Activated B cell treated with CpG ODN at 0.5 μM for 24 hours (primary cell): ENCODE results near the gene PHAX. TPM values are rescaled to one million over a fixed set of nuclear protein-coding genes. Genes with fewer than 3 reads are reported as not detected.
"Not testable (repeated sequence)": the region's sequence is repeated elsewhere in the genome, so short reads cannot be mapped to it uniquely, and the experiment has no call there.

Experiments used
- ATAC-seq: fragments of 200-7000 bp; cut with Tn5 transposase; one replicate; pipeline ENCODE4 v1.10.0; 2021; ENCODE audit warnings: low read depth, mild to moderate bottlenecking, moderate library complexity
- CTCF ChIA-PET: fragments of 350-600 bp; sonication (Branson Sonifier 250); formaldehyde crosslinking; loops from one replicate; lab custom pipeline; 2021; ENCODE audit warnings: antibody characterized with exemption; lab: Charles Lee
- POLR2A ChIA-PET: fragments of 350-600 bp; sonication (Branson Sonifier 250); formaldehyde crosslinking; loops from one replicate; lab custom pipeline; 2021; ENCODE audit warnings: antibody characterized with exemption; lab: Charles Lee
- DNase-seq: peaks from one replicate; pipeline ENCODE4 v3.0.0; 2022
- H3K27ac Mint-ChIP-seq: one replicate; pipeline ENCODE4 v1.8.0; 2020; ENCODE audit warnings: mixed read lengths
- H3K27me3 Mint-ChIP-seq: one replicate; pipeline ENCODE4 v1.8.0; 2021; ENCODE audit warnings: mixed read lengths
- H3K36me3 Mint-ChIP-seq: one replicate; pipeline ENCODE4 v1.8.0; 2021; ENCODE audit warnings: low read depth, mixed read lengths
- H3K4me1 Mint-ChIP-seq: one replicate; pipeline ENCODE4 v1.8.0; 2021; ENCODE audit warnings: mixed read lengths
- H3K4me3 Mint-ChIP-seq: one replicate; pipeline ENCODE4 v1.8.0; 2020; ENCODE audit warnings: mild to moderate bottlenecking, mixed read lengths
- H3K9me3 Mint-ChIP-seq: one replicate; pipeline ENCODE4 v1.8.0; 2020; ENCODE audit warnings: mixed read lengths
- intact Hi-C: fragments of 100-400 bp; cut with micrococcal nuclease; formaldehyde crosslinking; loops from one replicate; pipeline ENCODE4 v1.15.1; 2024
- total RNA-seq: library from RNA; stranded (reverse); gene quantifications from 2 replicates; pipeline ENCODE4 v1.2.3, GENCODE V29; 2022
- TF ChIP-seq, protein P1 (sequence below): fragments of 200-600 bp; IDR thresholded peaks from one replicate; pipeline ENCODE4 v1.8.0; 2022; ENCODE audit warnings: antibody characterized with exemption, mild to moderate bottlenecking

Gene PHAX
- total RNA-seq, 1 donor from 2014 or later, result 31.0 TPM

DNA sequence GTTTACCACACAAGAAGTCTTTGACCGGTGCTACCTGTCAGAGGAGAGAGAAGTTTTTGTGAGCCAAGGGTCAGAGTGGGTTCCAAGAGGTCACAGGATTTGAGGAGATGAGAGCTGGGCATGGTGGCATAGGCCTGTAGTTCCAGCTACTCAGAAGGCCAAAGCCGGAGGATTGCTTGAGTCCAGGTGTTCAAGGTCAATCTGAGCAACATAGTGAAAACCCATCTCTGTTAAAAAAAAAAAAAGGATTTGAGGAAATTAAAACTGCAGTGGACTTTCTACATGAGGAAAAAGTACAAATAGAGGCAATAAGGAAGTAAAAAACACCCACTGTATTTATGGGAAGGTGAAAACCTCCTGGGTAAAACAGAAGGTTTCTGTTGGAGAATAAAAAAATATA is 63.8 kb downstream of the PHAX start:
- intact Hi-C loops, result no loop called here
- no peaks in the 10 kb centered on the region for H3K36me3 Mint-ChIP-seq
- CTCF ChIA-PET, result no interaction called here
- DNase-seq (no peak), ATAC-seq (no peak)
- H3K4me3 Mint-ChIP-seq, result no peak overlapping the region
- H3K27ac Mint-ChIP-seq, result no peak overlapping the region
- H3K27me3 Mint-ChIP-seq, result no peaks in the 10 kb centered on the region
- TF ChIP-seq, protein P1, sequence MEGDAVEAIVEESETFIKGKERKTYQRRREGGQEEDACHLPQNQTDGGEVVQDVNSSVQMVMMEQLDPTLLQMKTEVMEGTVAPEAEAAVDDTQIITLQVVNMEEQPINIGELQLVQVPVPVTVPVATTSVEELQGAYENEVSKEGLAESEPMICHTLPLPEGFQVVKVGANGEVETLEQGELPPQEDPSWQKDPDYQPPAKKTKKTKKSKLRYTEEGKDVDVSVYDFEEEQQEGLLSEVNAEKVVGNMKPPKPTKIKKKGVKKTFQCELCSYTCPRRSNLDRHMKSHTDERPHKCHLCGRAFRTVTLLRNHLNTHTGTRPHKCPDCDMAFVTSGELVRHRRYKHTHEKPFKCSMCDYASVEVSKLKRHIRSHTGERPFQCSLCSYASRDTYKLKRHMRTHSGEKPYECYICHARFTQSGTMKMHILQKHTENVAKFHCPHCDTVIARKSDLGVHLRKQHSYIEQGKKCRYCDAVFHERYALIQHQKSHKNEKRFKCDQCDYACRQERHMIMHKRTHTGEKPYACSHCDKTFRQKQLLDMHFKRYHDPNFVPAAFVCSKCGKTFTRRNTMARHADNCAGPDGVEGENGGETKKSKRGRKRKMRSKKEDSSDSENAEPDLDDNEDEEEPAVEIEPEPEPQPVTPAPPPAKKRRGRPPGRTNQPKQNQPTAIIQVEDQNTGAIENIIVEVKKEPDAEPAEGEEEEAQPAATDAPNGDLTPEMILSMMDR, result no peak
- no peaks in the 10 kb centered on the region for H3K9me3 Mint-ChIP-seq
- POLR2A ChIA-PET, result no interaction called here
- H3K4me1 Mint-ChIP-seq, result peaks cover 6% of the 10 kb centered on the region

DNA sequence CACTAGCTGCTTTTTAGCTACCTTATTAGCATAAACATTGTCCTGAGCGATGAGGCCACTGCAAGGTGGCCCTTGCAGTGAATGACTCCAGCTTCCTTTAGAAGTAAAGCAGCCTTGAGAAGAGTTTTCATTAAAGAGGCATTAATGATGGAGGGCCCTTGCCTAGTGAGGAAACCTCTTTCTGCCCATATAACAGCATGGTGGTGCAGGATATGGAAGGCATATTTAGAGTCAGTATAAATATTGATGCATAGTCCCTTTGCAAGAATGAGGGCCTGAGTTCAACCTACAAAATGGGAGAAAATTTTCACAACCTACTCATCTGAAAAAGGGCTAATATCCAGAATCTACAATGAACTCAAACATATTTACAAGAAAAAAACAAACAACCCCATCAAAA is 69.4 kb downstream of the PHAX start:
- H3K4me1 Mint-ChIP-seq, ATAC-seq, H3K9me3 Mint-ChIP-seq, H3K36me3 Mint-ChIP-seq, H3K27me3 Mint-ChIP-seq, H3K4me3 Mint-ChIP-seq, intact Hi-C loops, CTCF ChIA-PET, H3K27ac Mint-ChIP-seq, POLR2A ChIA-PET, DNase-seq: not testable (repeated sequence)

DNA sequence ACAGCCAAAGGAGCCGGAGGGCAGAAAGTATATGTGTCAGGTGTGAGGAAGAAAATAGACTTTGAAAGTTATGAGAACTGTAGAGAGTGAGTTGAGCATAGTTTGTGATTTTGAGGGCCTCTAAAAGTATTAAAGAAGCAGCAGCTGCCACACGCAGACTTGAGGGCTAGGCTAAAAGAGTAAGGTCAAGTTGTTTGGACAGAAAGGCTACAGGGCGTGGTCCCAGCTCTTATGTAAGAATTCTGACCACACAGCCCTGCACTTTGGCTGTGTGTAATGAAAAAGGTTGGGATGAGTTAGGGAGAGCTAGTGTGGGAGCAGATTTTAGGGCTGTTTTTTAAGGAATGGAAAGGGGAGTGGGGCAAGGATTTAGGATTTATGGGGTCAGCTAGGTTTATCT is 70.9 kb downstream of the PHAX start:
- H3K4me1 Mint-ChIP-seq, H3K36me3 Mint-ChIP-seq, H3K9me3 Mint-ChIP-seq, CTCF ChIA-PET, ATAC-seq, intact Hi-C loops, H3K4me3 Mint-ChIP-seq, H3K27me3 Mint-ChIP-seq, DNase-seq, H3K27ac Mint-ChIP-seq, POLR2A ChIA-PET: not testable (repeated sequence)

DNA sequence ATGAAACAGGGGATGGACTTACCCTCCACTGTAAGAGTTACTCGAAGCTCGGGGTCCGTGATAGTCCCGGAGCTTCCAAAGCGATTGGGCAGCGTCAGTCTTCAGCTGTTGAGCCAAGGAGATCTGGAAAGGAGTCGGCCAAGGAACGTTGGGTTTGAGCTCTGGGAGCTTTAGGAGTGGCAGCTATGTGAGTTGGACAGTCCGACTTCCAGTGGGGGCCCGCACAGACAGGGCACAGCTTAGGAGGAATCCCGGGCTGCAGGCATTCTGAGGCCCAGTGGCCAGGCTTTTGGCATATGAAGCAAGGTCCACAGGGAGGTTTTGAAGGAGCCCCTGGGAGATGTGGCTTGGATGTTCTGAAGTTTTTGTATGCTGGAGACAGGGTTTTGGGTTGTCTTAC is 72.7 kb downstream of the PHAX start:
- no peak for ATAC-seq
- CTCF ChIA-PET, result interaction anchor here (0.8 to 10.6 kb wide), 3 partner anchors 15 to 128 kb away, joined by 3 to 185 read pairs (median 47); partner anchors contain the start of gene LMNB1
- H3K4me1 Mint-ChIP-seq, result peaks cover 3% of the 10 kb centered on the region
- no peaks in the 10 kb centered on the region for H3K36me3 Mint-ChIP-seq
- TF ChIP-seq, protein P1, result no peak
- no peak overlapping the region for H3K27ac Mint-ChIP-seq
- POLR2A ChIA-PET, result no interaction called here
- intact Hi-C loops, result no loop called here
- no peaks in the 10 kb centered on the region for H3K27me3 Mint-ChIP-seq
- H3K9me3 Mint-ChIP-seq, result peaks cover 3% of the 10 kb centered on the region
- no peak overlapping the region for H3K4me3 Mint-ChIP-seq
- DNase-seq, result no peak

DNA sequence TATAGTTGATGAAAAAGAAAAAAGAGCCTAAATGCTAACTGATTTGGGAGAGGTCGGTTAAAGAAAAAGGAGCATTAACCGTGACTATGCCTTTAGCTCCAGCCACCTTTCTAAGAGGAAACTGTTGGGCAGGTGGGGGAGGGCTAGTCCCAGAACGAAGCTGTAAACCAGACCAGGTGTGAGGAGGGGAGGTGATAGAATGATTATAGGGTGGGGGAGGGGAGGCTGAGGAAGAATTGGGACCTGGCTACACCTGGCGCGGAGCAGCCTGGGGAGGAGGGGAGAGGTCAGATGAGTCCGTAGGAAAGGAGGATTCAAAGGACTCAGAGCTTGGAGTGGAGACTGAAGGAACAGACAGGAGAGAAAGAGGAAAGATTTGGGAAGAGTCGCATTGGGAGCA is 73.4 kb downstream of the PHAX start:
- intact Hi-C loops, result no loop called here
- POLR2A ChIA-PET, result no interaction called here
- no peaks in the 10 kb centered on the region for H3K27me3 Mint-ChIP-seq

DNA sequence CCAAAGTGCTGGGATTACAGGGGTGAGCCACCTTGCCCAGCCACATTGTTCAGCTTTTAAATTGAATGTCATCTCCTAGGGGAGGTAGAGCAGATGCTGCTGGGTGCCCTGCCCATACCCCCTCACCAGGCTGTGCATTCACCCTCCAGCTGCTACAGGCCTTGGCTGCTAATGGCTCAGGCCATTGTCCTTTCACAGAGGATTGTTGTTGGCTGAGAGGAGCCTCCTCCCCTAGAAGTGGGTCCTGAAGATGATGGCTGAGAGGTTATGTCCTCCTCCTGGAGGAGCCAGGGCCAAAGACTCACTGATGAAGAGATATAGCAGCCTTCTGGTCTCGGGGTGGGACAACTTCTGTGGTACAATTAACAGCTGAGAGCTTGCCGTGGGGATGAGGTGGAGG is 74.6 kb downstream of the PHAX start:
- POLR2A ChIA-PET, result interaction anchor here (0.6 to 3.3 kb wide), 3 partner anchors 11 to 123 kb away, joined by 3 to 16 read pairs (median 4); no protein-coding TSS in a partner anchor
- H3K9me3 Mint-ChIP-seq, result peaks cover 3% of the 10 kb centered on the region
- intact Hi-C loops, result no loop called here
- ATAC-seq (no peak), DNase-seq (no peak)
- CTCF ChIA-PET, result interaction anchor here (0.8 to 10.6 kb wide), 10 partner anchors 12 to 338 kb away, joined by 3 to 185 read pairs (median 4); partner anchors contain the start of gene LMNB1
- H3K27me3 Mint-ChIP-seq, result no peaks in the 10 kb centered on the region
- H3K4me3 Mint-ChIP-seq, result no peak overlapping the region
- TF ChIP-seq, protein P1, result no peak
- H3K27ac Mint-ChIP-seq, result no peak overlapping the region
- H3K4me1 Mint-ChIP-seq, result peaks cover 3% of the 10 kb centered on the region
- no peaks in the 10 kb centered on the region for H3K36me3 Mint-ChIP-seq

More for the DNA sequence above, 73.4 kb downstream of the PHAX start:
- Mint-ChIP-seq H3K4me3 (no peak overlapping the region), H3K36me3 (no peaks in the 10 kb centered on the region), H3K4me1 (peaks cover 3% of the 10 kb centered on the region), H3K27ac (no peak overlapping the region), H3K9me3 (peaks cover 3% of the 10 kb centered on the region)
- TF ChIP-seq, protein P1, result no peak
- CTCF ChIA-PET, result interaction anchor here (8.8 to 10.6 kb wide), 2 partner anchors 103 to 128 kb away, joined by 47 to 185 read pairs; partner anchors contain the start of gene LMNB1
- DNase-seq, result no peak
- ATAC-seq, result no peak
